ENCODE measurements around the gene SH3TC1. TPM values are rescaled to one million over a fixed set of nuclear protein-coding genes. Genes with fewer than 3 reads are reported as not detected.

SH3TC1 gene
- total RNA-seq, 2 experiments from 2014 or later: 7.8 to 8.8 TPM

DNA sequence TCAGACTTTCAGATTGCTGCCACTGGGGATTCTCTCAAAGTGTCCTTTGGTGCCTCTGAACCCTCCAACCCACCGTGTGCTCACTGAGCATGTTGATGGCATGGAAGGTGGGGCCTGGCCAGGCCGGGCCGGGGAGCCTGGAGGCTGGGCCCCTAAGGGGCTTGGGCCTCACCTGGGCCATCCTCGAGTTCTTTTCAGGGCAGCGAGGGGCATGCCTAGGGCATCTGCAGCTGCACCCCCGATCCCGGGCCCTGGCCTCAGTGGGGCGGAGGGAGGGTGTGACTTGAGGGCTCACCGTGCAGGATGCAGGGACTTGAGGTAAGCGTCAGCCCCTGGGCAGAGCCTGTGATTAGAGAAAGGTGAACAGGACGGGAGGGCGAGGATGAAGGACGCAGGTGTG lies 1.6 kb upstream of the SH3TC1 start:
- H3K27me3 Mint-ChIP-seq: no peaks in the 10 kb centered on the region
- DNase-seq: no peak
- no peak overlapping the region for H3K4me3 Mint-ChIP-seq
- H3K36me3 Mint-ChIP-seq: no peaks in the 10 kb centered on the region
- peaks cover 35% of the 10 kb centered on the region for H3K4me1 Mint-ChIP-seq
- no peak overlapping the region for H3K27ac Mint-ChIP-seq
- H3K9me3 Mint-ChIP-seq: no peaks in the 10 kb centered on the region

DNA sequence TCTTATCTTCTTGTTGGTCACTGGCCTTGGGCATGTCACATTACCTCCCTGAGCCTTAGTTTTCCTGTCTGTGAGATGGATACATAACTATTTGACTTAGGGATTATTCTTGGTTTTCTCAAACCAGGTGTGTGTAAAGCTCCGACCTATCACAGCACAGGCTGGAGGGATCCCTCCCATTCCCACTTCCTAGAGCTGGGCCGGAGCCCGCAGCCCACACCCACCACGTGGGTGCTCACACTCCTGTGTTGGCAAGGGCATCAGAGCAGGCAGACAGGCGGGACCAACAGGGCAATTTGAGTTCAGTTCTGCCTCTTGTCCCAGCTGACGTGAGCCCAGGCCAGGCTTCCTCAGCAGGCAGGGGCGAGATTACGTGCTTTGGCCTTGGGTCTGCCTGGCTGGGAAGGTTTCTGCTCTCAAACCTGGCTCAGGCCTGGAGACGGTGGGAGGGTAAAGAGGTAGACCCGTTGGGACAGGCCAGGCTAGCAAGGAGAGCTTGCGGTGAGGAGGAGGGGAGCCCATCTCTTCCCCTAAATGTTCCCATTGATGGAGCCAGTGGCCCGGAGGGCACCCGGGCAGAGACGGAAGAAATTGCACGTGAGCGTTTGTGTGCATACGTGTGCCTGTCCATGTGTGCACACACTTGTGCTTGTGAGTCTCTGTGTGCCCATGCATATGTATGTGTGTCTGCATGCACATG lies 734 bp upstream of the SH3TC1 start:
- Mint-ChIP-seq H3K27ac (peak overlapping the region; percentile 21), H3K4me3 (peak overlapping the region; percentile 88), H3K9me3 (no peaks in the 10 kb centered on the region), H3K27me3 (no peaks in the 10 kb centered on the region), H3K36me3 (no peaks in the 10 kb centered on the region), H3K4me1 (peaks cover 36% of the 10 kb centered on the region)
- DNase-seq: no peak

- no peak for DNase-seq
- Mint-ChIP-seq H3K36me3 (no peaks in the 10 kb centered on the region), H3K27ac (peak overlapping the region; percentile 75), H3K4me1 (peaks cover 36% of the 10 kb centered on the region), H3K4me3 (peak overlapping the region; percentile 88), H3K27me3 (no peaks in the 10 kb centered on the region), H3K9me3 (no peaks in the 10 kb centered on the region)
Observed at GRCh38 chr4:8199594-8200301, 658 bp downstream of the SH3TC1 start.

DNA sequence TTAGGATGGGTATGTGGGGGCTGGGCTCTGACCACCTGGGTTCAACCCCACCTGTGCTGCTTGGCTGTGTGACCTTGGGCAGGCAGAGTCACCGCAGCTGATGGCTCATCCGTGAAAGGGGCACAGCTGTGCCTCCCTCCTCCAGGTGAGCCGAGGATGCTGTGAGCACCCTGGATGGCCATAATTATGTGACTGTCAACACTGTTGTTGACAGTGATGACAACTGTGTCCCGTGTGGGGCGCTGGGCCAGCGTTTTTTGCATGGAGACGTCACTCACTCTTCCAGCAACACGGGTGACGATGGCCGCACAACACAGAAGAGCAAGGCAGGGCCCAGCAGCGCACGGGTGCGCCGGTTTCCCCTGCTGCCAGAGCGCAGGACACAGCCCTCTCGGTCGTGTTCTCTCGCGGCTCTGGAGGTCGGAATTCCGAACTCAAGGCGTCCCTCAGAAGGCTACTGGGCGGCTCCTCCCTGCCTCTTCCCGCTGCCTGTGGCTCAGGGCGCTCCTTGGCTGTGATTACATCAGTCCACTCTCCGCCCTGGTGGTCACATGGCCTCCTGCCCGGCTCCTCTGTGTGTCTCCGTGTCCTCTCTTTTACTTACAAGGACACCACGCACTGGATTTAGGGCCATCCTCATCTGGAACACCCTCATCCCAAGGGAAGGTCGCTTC lies 1.3 kb downstream of the SH3TC1 start:
- DNase-seq: no peak
- H3K9me3 Mint-ChIP-seq: no peaks in the 10 kb centered on the region
- H3K27me3 Mint-ChIP-seq: no peaks in the 10 kb centered on the region
- peak overlapping the region; percentile 88 for H3K4me3 Mint-ChIP-seq
- peaks cover 36% of the 10 kb centered on the region for H3K4me1 Mint-ChIP-seq
- peak overlapping the region; percentile 68 for H3K27ac Mint-ChIP-seq
- H3K36me3 Mint-ChIP-seq: no peaks in the 10 kb centered on the region

DNA sequence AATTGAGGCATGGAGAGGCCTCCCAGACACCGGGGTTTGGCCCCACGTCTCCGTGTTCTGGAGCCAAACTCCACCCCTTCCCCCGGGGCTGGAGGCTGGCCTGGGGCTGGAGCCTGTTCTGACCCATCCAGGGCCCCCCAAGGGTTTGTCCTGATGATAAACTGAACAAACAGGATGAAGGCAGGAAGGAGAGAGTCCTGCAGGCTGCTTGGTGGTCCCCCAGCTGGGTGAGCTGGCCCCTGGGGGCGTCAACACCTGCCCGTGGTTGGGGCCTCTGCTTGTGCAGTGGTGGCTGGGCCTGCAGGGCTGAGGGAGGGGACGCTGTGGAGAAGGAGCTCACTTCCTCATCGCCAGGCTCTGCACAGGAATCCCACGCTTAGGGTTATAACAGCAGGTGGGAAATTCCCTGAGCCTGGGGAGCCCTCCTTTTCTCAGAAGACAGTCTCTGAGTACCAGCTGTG lies 2.3 kb downstream of the SH3TC1 start:
- no peaks in the 10 kb centered on the region for H3K36me3 Mint-ChIP-seq
- H3K9me3 Mint-ChIP-seq: no peaks in the 10 kb centered on the region
- H3K27ac Mint-ChIP-seq: peak overlapping the region; percentile 75
- H3K4me1 Mint-ChIP-seq: peaks cover 40% of the 10 kb centered on the region
- DNase-seq: peak; percentile 60
- H3K4me3 Mint-ChIP-seq: peak overlapping the region; percentile 88
- no peaks in the 10 kb centered on the region for H3K27me3 Mint-ChIP-seq

- no peak overlapping the region for H3K27ac Mint-ChIP-seq
- H3K4me3 Mint-ChIP-seq: no peak overlapping the region
- H3K4me1 Mint-ChIP-seq: peaks cover 40% of the 10 kb centered on the region
- no peaks in the 10 kb centered on the region for H3K36me3 Mint-ChIP-seq
- H3K9me3 Mint-ChIP-seq: no peaks in the 10 kb centered on the region
- DNase-seq: no peak
- no peaks in the 10 kb centered on the region for H3K27me3 Mint-ChIP-seq
Observed at GRCh38 chr4:8202108-8203051, 3.3 kb downstream of the SH3TC1 start.

GRCh38 chr4:8203052-8203401 lies 3.9 kb downstream of the SH3TC1 start:
- H3K27ac Mint-ChIP-seq: no peak overlapping the region
- no peaks in the 10 kb centered on the region for H3K27me3 Mint-ChIP-seq
- no peaks in the 10 kb centered on the region for H3K36me3 Mint-ChIP-seq
- H3K9me3 Mint-ChIP-seq: no peaks in the 10 kb centered on the region
- H3K4me3 Mint-ChIP-seq: no peak overlapping the region
- H3K4me1 Mint-ChIP-seq: peaks cover 40% of the 10 kb centered on the region
- DNase-seq: no peak

DNA sequence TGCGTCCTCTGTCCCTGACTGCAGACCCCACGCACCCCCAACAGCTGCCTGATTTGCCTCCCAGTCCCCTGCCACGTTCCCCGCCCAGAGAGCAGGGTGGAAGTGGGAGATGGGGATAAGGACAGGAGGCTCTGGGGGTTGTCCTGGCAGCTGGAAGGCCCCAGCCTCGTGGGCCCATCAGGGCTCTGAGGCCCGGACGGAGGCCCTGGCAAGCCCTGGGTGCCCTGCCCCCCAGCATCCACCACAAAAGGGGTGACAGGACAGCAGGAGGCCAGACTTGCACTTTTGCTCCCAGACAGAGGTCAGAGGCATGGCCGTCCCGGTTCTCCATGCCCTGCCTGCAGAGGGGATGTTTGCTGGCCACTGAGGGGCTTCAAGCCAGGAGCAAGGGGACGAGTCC lies 4.7 kb downstream of the SH3TC1 start:
- Mint-ChIP-seq H3K4me1 (peaks cover 33% of the 10 kb centered on the region), H3K9me3 (no peaks in the 10 kb centered on the region), H3K36me3 (peaks cover 1% of the 10 kb centered on the region), H3K27me3 (no peaks in the 10 kb centered on the region), H3K27ac (no peak overlapping the region), H3K4me3 (no peak overlapping the region)
- no peak for DNase-seq

DNA sequence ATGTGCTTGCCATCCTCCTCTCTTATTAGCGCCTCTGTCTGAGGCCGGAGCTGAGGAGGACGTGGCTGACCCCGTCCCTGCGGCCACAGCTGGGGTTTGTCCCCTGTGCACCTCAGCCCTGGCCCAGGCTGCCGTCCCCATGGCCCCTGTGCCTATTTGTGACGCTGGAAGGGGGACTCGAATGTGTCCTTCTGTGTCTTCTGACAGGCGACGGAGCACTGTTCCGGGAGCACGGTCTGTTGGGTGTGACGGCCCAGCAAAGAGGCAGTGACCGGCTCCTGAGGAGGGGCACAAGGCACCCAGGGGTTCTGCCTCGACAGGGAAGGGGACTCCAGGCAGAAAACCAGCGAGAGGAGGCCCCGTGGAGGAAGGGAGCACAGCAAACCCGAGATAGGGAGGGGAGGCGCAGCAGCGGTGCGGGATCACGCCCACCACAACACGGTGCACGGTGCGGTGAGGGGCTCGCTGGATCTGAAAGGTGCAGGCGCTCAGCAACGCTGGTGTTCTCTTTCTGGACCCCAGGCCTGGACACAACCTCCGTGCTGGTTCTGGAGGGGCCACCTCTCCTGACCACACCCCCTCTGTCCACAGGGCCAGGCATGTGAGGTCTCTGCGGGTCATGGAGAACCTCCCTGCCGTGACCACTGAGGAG lies 5.6 kb downstream of the SH3TC1 start:
- no peaks in the 10 kb centered on the region for H3K27me3 Mint-ChIP-seq
- DNase-seq: no peak
- no peaks in the 10 kb centered on the region for H3K9me3 Mint-ChIP-seq
- H3K4me3 Mint-ChIP-seq: no peak overlapping the region
- H3K27ac Mint-ChIP-seq: no peak overlapping the region
- H3K4me1 Mint-ChIP-seq: peaks cover 29% of the 10 kb centered on the region
- H3K36me3 Mint-ChIP-seq: peaks cover 3% of the 10 kb centered on the region

- Mint-ChIP-seq H3K4me3 (no peak overlapping the region), H3K36me3 (peaks cover 3% of the 10 kb centered on the region), H3K27me3 (no peaks in the 10 kb centered on the region), H3K27ac (no peak overlapping the region), H3K4me1 (peaks cover 25% of the 10 kb centered on the region), H3K9me3 (no peaks in the 10 kb centered on the region)
- no peak for DNase-seq
Observed at GRCh38 chr4:8205241-8205707, 6.2 kb downstream of the SH3TC1 start.

- Mint-ChIP-seq H3K4me3 (no peak overlapping the region), H3K4me1 (peaks cover 20% of the 10 kb centered on the region), H3K27me3 (no peaks in the 10 kb centered on the region), H3K27ac (no peak overlapping the region), H3K36me3 (peaks cover 3% of the 10 kb centered on the region), H3K9me3 (no peaks in the 10 kb centered on the region)
- DNase-seq: no peak
Observed at GRCh38 chr4:8205749-8206611, 6.9 kb downstream of the SH3TC1 start.

- Mint-ChIP-seq H3K4me1 (peaks cover 9% of the 10 kb centered on the region), H3K27ac (no peak overlapping the region), H3K36me3 (peaks cover 3% of the 10 kb centered on the region), H3K9me3 (no peaks in the 10 kb centered on the region), H3K27me3 (no peaks in the 10 kb centered on the region), H3K4me3 (no peak overlapping the region)
- DNase-seq: no peak
Observed at GRCh38 chr4:8207314-8207713, 8.2 kb downstream of the SH3TC1 start.

GRCh38 chr4:8208565-8208964 lies 9.5 kb downstream of the SH3TC1 start:
- no peak for DNase-seq
- Mint-ChIP-seq H3K27me3 (no peaks in the 10 kb centered on the region), H3K4me1 (peaks cover 4% of the 10 kb centered on the region), H3K9me3 (no peaks in the 10 kb centered on the region), H3K36me3 (peaks cover 3% of the 10 kb centered on the region), H3K4me3 (no peak overlapping the region), H3K27ac (no peak overlapping the region)

Data from activated naive CD8-positive, alpha-beta T cell treated with anti-CD3 and anti-CD28 coated beads for 36 hours (primary cell).